ENCODE measurements around the gene STK36.
"Not testable (repeated sequence)": the region's sequence is repeated elsewhere in the genome, so short reads cannot be mapped to it uniquely, and the experiment has no call there.

Gene STK36

DNA sequence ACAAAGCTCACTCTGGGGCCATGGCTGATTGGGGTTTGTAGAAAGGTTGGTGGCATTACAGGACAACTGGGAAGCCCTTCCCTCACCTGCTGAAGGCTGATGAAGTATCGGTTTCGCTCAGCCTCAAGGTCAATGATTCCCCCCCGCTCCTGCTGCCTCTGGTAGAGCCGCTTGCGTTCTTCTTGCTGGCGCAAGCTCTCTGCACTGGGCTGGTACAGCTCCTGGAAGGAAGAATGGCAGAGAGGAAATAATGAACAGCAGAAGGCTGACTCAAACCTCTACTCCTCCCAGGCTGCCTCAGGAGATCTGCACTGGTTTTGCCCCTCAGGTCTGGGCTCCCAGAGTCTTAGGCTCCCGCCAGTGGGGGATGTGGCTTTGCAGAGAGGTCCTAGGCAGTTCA is 7.2 kb upstream of the STK36 start:
- TF ChIP-seq EZH2 (IDR thresholded peaks at IDR 0.05): no peak
- TF ChIP-seq FOXP2 (optimal IDR thresholded peaks at IDR 0.05; ENCODE audit: control extremely low read depth, extremely low read length, insufficient read depth): no peak
- no peak for TF ChIP-seq POLR2AphosphoS5 (IDR thresholded peaks at IDR 0.05; ENCODE audit: borderline replicate concordance, low read depth, low read length)
- Histone ChIP-seq H3K4me3 (no peak overlapping the region), H3K9me3 (ENCODE audit: low read depth, low read length) (no peaks in the 10 kb centered on the region), H3K27ac (no peak overlapping the region), H3K9ac (ENCODE audit: insufficient read length) (no peak overlapping the region), H3K36me3 (ENCODE audit: insufficient read depth, low read length) (peaks cover 60% of the 10 kb centered on the region)
- no peak for DNase-seq (ENCODE audit: low read depth, low spot score)

DNA sequence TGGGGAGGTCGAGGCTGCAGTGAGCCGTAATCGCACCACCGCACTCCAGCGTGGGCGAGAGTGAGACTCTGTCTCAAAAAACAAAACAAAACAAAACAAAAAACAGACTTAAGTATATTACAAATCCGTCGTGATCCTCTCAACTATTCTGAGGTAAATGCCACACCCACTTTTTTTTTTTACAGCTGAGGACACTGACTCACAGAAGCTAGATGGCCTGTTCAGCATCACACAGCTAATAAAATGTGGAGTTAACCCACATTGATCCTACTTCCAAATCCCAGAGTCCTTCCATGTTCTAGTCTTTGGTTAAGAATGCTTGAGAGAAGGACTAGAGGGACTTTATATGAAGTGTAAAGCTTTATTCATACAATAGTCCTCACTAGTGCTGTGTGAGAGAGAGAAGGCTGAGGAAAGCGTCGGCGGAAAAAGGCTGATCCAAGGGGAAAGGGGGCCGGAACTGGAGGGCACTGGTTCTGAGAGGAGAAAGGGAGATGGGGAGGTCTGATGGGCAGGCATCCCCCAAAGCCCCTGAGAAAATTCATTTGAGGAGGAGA is 711 bp upstream of the STK36 start:
- H3K27ac ChIP-seq: no peak overlapping the region
- peaks cover 14% of the 10 kb centered on the region for H3K36me3 ChIP-seq (ENCODE audit: insufficient read depth, low read length)
- H3K4me3 ChIP-seq: peak overlapping the region; percentile 95
- no peak for DNase-seq (ENCODE audit: low read depth, low spot score)
- H3K9me3 ChIP-seq (ENCODE audit: low read depth, low read length): no peaks in the 10 kb centered on the region
- TF ChIP-seq FOXP2 (optimal IDR thresholded peaks at IDR 0.05; ENCODE audit: control extremely low read depth, extremely low read length, insufficient read depth) (no peak), POLR2AphosphoS5 (IDR thresholded peaks at IDR 0.05; ENCODE audit: borderline replicate concordance, low read depth, low read length) (no peak), EZH2 (IDR thresholded peaks at IDR 0.05) (no peak)
- peak overlapping the region; percentile 74 for H3K9ac ChIP-seq (ENCODE audit: insufficient read length)

DNA sequence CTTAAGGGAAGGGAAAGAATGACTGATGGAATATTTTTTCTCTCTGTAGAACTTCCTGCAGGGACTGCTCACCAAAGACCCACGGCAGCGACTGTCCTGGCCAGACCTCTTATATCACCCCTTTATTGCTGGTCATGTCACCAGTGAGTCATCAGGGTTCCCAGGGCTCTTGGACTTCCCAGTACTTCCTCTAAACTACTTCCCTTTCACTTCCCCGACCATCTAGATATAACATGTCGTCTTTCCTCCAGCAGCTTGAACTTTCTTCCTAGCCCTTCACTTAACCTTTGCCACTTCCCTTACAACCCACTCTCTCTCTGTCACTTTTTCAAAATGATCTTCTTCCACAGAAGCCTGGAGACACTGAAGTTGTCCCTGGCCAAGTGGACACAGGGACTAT is 7.2 kb downstream of the STK36 start:
- Histone ChIP-seq H3K4me3 (no peak overlapping the region), H3K36me3 (ENCODE audit: insufficient read depth, low read length) (no peaks in the 10 kb centered on the region), H3K27ac (no peak overlapping the region), H3K9ac (ENCODE audit: insufficient read length) (no peak overlapping the region), H3K9me3 (ENCODE audit: low read depth, low read length) (no peaks in the 10 kb centered on the region)
- no peak for TF ChIP-seq EZH2 (IDR thresholded peaks at IDR 0.05)
- no peak for TF ChIP-seq FOXP2 (optimal IDR thresholded peaks at IDR 0.05; ENCODE audit: control extremely low read depth, extremely low read length, insufficient read depth)
- no peak for TF ChIP-seq POLR2AphosphoS5 (IDR thresholded peaks at IDR 0.05; ENCODE audit: borderline replicate concordance, low read depth, low read length)
- DNase-seq (ENCODE audit: low read depth, low spot score): no peak

DNA sequence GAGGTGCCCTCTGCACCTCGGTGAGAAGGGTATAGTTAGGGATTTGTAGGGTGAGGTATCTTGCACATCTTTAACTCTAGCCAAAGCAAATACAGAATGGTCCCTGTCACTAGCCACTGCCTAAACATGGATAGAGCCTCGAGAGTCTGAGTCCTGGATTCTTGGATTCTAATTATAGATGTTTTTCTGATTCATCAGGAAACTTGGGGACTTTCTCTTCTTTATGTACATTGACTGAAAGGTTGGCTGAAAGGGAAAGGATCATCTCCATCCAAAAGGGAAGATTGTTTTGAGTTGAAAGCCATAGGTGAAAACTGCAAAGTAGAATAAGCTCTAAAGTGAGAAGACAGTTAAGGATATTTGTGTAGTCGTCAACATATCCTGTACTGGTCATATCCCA is 8.2 kb downstream of the STK36 start:
- DNase-seq (ENCODE audit: low read depth, low spot score): no peak
- H3K9me3 ChIP-seq (ENCODE audit: low read depth, low read length): no peaks in the 10 kb centered on the region
- no peak overlapping the region for H3K27ac ChIP-seq
- H3K4me3 ChIP-seq: no peak overlapping the region
- H3K36me3 ChIP-seq (ENCODE audit: insufficient read depth, low read length): no peaks in the 10 kb centered on the region
- TF ChIP-seq EZH2 (IDR thresholded peaks at IDR 0.05): no peak
- TF ChIP-seq POLR2AphosphoS5 (IDR thresholded peaks at IDR 0.05; ENCODE audit: borderline replicate concordance, low read depth, low read length): no peak
- no peak for TF ChIP-seq FOXP2 (optimal IDR thresholded peaks at IDR 0.05; ENCODE audit: control extremely low read depth, extremely low read length, insufficient read depth)
- H3K9ac ChIP-seq (ENCODE audit: insufficient read length): no peak overlapping the region

DNA sequence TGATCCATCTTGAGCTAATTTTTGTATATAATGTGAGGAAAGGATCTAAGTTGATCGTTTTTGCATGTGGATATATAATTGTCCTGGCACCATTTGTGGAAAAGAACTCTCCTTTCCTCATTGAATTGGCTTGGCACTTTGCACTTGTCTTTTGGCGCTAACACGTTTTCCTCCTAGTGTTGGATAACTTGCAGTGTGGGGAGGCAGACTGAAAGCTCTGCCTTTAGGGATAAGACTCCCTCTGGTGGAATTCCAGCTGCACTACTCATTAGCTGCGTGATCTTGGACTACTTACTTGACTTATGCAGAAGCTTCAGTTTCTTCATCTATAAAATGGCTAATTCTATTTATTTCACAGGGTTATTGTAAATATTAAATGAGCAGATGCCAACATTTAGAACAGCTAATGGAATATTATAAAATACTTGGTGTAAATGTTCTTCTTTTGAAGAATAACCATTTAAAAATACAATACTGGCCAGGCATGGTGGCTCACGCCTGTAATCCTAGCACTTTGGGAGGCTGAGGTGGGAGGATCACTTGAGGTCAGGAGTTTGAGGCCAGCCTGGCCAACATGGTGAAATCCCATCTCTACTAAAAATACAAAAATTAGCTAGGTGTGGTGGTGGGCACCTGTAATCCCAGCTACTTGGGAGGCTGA is 15.6 kb downstream of the STK36 start:
- DNase-seq (ENCODE audit: low read depth, low spot score): peak; percentile 63
- H3K9me3 ChIP-seq (ENCODE audit: low read depth, low read length); H3K9ac ChIP-seq (ENCODE audit: insufficient read length); H3K4me3 ChIP-seq; H3K27ac ChIP-seq; H3K36me3 ChIP-seq (ENCODE audit: insufficient read depth, low read length): not testable (repeated sequence)

DNA sequence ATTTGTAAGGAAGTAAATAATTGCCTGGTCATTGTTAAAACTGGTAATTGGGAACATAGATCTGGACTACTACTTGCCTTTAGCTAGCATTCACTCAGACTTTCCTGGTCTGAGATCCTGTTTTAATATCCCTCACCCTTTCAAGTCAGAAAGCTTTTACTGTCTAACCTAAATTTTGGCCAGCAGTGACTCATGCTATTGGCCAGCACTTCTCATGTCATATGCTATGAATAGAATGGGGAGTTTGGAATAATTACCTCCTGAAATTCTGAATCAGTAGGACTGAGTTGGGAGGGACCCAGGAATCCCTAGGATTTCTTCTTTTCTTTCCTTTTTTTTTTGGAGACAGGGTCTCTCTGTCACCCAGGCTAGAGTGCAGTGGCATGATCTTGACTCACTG is 19.3 kb downstream of the STK36 start:
- no peak overlapping the region for H3K4me3 ChIP-seq
- no peaks in the 10 kb centered on the region for H3K36me3 ChIP-seq (ENCODE audit: insufficient read depth, low read length)
- no peak overlapping the region for H3K27ac ChIP-seq
- H3K9me3 ChIP-seq (ENCODE audit: low read depth, low read length): no peaks in the 10 kb centered on the region
- no peak for DNase-seq (ENCODE audit: low read depth, low spot score)
- H3K9ac ChIP-seq (ENCODE audit: insufficient read length): no peak overlapping the region
- TF ChIP-seq FOXP2 (optimal IDR thresholded peaks at IDR 0.05; ENCODE audit: control extremely low read depth, extremely low read length, insufficient read depth) (no peak), EZH2 (IDR thresholded peaks at IDR 0.05) (no peak), POLR2AphosphoS5 (IDR thresholded peaks at IDR 0.05; ENCODE audit: borderline replicate concordance, low read depth, low read length) (no peak)

DNA sequence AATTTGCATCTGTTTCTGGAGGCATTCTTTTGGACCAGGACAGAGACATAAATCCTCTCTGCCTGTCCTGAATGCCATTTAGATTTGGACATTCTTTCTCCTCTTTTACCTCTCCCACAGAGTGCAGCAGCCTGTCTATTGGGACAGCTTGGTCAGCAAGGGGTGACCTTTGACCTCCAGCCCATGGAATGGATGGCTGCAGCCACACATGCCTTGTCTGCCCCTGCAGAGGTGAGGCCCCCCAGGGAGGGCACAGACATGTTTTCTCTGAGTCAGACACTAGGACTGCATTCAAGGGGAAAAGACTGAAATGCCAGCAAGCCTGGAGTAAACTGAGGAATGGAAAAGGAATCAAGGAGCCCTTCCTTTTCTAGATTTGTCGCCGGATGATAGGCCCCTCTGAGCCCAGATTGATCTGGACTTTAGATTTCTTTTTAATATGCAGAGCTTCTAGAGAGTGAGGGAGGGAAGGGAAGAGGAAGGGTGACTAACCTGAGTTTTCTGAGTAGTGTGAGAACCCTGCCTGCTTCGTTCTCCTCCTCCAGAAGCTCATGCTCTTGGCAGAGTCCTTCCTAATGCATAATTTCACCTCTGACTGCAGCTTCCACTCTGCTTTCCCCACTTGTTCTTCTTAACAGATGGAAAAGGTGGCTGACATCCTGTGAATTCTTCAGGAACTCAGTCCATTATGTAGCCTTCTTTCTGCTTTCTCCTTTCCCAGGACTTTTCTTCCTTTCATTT is 22.7 kb downstream of the STK36 start:
- no peak overlapping the region for H3K27ac ChIP-seq
- no peaks in the 10 kb centered on the region for H3K9me3 ChIP-seq (ENCODE audit: low read depth, low read length)
- no peak for DNase-seq (ENCODE audit: low read depth, low spot score)
- no peak overlapping the region for H3K9ac ChIP-seq (ENCODE audit: insufficient read length)
- no peaks in the 10 kb centered on the region; the same call in 1 of the 2 replicates for H3K36me3 ChIP-seq (ENCODE audit: insufficient read depth, low read length)
- no peak overlapping the region for H3K4me3 ChIP-seq
- TF ChIP-seq EZH2 (IDR thresholded peaks at IDR 0.05): no peak
- no peak for TF ChIP-seq POLR2AphosphoS5 (IDR thresholded peaks at IDR 0.05; ENCODE audit: borderline replicate concordance, low read depth, low read length)
- no peak for TF ChIP-seq FOXP2 (optimal IDR thresholded peaks at IDR 0.05; ENCODE audit: control extremely low read depth, extremely low read length, insufficient read depth)

DNA sequence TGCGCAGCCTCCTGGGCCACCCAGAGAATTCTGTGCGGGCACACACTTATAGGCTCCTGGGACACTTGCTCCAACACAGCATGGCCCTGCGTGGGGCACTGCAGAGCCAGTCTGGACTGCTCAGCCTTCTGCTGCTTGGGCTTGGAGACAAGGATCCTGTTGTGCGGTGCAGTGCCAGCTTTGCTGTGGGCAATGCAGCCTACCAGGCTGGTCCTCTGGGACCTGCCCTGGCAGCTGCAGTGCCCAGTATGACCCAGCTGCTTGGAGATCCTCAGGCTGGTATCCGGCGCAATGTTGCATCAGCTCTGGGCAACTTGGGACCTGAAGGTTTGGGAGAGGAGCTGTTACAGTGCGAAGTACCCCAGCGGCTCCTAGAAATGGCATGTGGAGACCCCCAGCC is 27.0 kb downstream of the STK36 start:
- Histone ChIP-seq H3K27ac (no peak overlapping the region), H3K9me3 (ENCODE audit: low read depth, low read length) (no peaks in the 10 kb centered on the region), H3K36me3 (ENCODE audit: insufficient read depth, low read length) (no peaks in the 10 kb centered on the region; the same call in 1 of the 2 replicates), H3K9ac (ENCODE audit: insufficient read length) (no peak overlapping the region), H3K4me3 (no peak overlapping the region)
- no peak for TF ChIP-seq POLR2AphosphoS5 (IDR thresholded peaks at IDR 0.05; ENCODE audit: borderline replicate concordance, low read depth, low read length)
- TF ChIP-seq FOXP2 (optimal IDR thresholded peaks at IDR 0.05; ENCODE audit: control extremely low read depth, extremely low read length, insufficient read depth): no peak
- TF ChIP-seq EZH2 (IDR thresholded peaks at IDR 0.05): no peak
- no peak for DNase-seq (ENCODE audit: low read depth, low spot score)
